ENCODE data around the gene TRMT61A.

Gene TRMT61A

DNA sequence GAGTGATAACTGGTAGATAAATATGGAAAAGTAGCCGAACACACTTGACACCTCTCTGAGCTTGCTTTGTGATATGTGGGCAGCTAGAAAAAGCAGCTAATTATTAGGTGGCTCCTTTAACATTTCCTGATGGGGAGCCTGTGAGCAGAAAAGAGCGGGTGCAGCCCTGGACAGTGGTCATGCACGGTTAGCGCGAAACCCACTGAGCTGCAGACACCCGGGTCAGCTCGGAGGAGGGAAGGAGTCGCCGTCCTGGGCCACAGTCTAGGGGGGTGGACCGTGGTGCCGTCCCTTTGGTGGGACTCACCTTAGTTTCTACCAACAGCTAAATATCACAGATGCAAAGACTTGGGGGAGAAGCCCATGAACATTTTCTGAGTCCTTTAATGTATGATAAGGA is 40.4 kb downstream of the TRMT61A start:
- DNase-seq, result no peak

DNA sequence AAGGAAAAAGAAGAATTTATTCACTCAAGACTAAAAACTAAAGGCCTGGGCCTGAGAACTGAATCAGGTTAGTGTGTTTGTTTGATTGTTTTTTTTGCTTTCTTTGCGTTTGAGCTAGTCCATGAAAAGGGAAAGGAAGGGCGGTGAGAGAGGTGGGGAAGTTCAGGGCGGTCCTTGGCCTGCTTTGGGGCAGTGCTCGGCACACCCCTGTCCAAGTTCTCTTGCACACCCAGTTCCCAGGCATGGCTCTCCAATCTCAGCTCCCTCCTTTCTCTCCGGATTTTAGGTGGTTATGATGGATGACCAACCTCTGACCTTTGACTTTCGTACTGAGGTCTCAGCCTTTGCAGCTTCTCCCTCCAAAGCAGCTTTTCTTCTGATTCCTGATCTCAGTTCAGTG is 45.1 kb downstream of the TRMT61A start:
- DNase-seq, result no peak

DNA sequence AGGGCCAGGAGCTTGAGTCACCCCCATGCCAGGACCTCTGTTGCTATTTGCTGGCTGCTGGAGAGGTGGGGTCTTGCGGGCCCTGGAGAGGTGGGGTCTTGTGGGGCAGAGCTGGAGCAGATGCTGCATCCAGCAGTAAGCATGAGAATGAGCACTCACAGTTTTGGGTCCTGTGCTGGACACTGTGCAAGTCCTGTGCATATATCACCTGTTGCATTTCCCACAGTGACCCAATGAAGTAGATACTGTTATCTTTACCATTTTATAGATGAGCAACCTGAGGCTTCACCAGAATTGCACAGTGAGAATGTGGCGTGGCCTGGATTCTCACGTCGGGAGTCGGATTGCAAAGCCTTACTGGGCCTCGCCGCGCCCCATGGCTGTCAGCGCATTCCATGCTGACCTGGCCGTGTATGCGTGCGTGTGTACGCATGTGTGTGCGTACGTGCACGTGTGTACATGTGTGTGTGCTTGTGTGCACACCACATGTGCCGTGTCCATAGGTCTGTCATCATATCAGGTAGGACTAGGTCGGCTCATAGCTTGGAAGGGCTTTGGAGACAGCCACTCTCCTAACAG is 45.8 kb downstream of the TRMT61A start:
- no peak for DNase-seq

DNA sequence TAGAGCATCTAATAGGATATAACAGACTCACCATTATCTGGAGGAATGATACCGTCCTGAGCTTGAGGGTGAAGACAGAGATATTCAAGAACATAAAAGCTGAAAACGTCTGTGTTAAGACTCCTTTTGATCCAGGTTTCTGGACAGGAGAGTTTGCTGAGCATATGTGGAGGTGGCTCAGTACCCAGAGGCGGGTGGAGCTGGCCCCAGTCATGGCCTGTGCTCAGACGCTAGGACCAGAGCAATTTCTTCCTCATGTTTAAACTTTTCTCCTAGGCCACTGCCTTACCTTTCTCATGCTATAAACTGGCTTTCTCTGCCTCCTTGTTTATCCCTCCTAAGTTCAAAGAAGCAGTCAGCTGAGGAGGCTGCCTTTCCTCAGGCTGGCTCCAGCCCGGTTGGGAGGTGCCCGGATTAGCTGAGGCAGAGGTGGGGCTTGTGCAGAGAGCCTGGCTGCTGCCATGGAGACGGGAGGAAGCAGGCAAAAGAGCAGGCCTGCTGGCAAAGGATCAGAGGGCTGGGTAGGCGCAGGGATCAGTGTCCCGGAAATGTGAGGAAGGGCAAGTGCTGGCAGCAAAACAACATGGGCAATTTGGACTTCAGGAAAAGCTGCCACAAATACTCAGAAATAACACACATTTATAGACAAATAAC is 47.5 kb downstream of the TRMT61A start:
- DNase-seq, result no peak

DNA sequence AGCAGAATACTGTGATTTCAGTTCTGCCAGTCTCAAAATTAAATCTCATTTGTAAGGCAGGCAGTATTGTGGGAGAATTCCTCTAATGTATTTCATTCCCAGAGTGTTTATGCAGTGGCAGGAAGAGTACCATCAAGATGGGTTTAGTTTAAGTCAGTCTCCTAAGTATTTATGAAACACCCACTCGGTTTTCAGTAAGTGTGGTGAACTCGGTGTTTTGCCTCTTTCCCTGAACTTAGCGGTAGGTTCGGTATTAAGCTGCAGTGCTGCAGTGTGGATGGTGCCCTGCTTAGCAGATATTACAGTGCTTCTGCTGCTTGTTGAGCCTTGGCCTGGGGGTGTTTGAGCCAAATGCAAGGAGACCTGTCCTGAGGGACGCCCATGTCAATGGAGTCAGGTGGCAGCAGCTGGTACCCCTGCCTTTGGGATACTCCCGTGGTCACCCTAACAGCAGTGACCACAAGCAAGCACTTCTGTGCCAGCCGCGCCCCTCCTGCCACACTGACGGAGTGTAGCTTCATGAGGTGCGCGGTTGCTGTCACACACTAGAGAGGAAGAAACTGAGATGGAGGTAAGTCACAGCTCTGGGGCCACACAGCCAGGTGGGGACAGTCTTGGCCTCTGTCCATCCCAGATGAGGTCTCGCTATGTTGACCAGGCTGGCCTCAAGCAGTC is 49.5 kb downstream of the TRMT61A start:
- no peak for DNase-seq

DNA sequence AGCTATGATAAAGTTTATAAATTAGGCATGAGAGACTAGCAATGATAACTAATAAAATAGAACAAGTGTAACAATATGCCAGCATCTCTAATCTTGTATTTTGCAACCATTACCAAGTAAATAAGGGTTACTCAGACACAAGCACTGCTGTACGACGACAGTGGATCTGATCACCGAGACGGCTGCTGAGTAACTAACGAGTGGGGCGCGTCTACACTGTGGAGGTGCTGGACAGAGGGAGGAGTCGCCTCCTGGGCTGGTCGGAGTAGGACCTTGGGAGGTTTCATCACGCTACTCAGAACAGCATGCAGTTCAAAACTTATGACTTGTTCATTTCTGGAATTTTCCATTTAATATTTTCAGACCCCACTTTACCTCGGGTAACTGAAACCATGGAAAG is 52.2 kb downstream of the TRMT61A start:
- no peak for DNase-seq

DNA sequence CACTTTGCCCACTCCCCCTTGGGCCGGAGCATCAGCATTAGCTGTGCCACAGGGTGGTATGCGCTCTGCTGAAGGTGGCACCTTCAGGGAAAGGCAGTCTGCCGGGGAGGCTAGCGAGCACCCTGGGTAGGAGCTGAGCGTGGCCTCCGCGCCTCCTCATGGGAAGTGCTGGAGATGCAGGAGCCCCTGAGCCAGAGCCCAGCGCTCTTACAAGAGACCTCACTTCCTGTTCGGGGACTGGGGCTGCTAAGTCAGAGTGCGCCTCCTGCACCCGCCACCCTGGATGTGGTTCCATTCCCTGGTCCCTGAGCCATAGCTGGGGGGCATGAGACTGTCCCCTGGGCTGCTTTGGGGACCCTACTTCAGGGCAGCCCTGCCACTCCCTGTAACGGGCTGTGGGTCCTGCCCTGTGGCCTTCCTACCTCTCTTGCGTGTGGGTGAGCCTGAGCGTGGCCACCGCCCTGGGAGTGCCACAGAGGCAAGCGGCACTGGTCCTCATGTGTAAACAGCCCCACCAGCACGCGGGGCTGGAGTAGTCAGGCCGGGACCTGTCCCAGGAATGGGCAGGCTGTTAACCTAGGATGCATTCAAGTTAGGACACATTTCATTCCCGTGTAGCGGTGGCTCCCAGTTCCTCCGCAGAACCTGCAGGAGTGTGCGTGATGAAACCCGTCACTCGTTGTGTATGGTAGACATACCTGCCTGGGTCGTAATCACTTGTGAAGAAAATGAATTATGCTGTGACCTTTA is 53.1 kb downstream of the TRMT61A start:
- no peak for DNase-seq

DNA sequence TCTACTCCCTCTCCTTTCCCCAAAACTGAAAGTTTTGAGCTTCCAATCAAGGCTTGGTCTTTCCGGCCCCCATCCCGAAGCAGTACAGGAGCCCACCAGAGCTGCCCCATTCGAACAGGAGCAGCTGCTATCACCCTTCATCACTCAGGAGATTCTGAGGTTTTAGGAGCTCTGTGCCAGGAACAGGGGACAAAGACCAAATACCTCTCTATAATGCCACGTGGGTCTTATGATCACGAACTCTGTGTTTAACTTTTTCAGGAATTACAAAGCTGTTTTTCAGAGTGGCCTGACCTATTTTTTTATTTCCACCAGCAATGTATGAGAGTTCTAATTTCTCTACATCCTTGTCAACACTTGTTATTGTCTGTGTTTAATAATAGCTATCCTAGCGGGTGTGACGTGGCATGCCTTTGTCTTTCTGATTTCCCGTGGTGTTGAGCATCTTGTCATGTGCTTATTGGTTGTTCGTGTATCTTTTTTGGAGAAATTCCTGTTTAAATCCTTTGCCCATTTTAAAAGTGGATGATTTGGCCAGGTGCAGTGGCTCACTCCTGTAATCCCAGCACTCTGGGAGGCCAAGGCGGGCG is 55.4 kb downstream of the TRMT61A start:
- DNase-seq, result no peak

Measured in activated CD4-positive, alpha-beta T cell treated with anti-CD3 and anti-CD28 coated beads, Interleukin-2, Interleukin-6, amounts not matched to agents 100 ng/mL and 50 ng/mL, durations not matched to agents 16 hours and 8 hours (primary cell).